Osteocyte (in vitro differentiated cells): ENCODE results near the gene NPEPL1. TPM values are rescaled to one million over a fixed set of nuclear protein-coding genes. Genes with fewer than 3 reads are reported as not detected.

ENCODE experiments used
- DNase-seq: peaks from one replicate; pipeline ENCODE4 v3.0.0; 2021; ENCODE audit warnings: mixed read lengths; ENCODE audit not compliant: unreplicated experiment; ENCODE audit errors: extremely low spot score
- H3K27ac Mint-ChIP-seq: one replicate; pipeline ENCODE4 v1.8.0; 2021; ENCODE audit warnings: mild to moderate bottlenecking, mixed read lengths; ENCODE audit not compliant: unreplicated experiment
- H3K27me3 Mint-ChIP-seq: one replicate; pipeline ENCODE4 v1.8.0; 2021; ENCODE audit warnings: mixed read lengths; ENCODE audit not compliant: unreplicated experiment
- H3K36me3 Mint-ChIP-seq: one replicate; pipeline ENCODE4 v1.8.0; 2021; ENCODE audit warnings: mixed read lengths; ENCODE audit not compliant: unreplicated experiment
- H3K4me1 Mint-ChIP-seq: one replicate; pipeline ENCODE4 v1.8.0; 2021; ENCODE audit warnings: mixed read lengths; ENCODE audit not compliant: unreplicated experiment
- H3K4me3 Mint-ChIP-seq: one replicate; pipeline ENCODE4 v1.8.0; 2021; ENCODE audit warnings: mild to moderate bottlenecking, moderate library complexity, mixed read lengths; ENCODE audit not compliant: unreplicated experiment
- H3K9me3 Mint-ChIP-seq: one replicate; pipeline ENCODE4 v1.8.0; 2021; ENCODE audit warnings: mixed read lengths; ENCODE audit not compliant: unreplicated experiment
- CTCF ChIP-seq: fragments of 200-600 bp; sonication (generic); IDR thresholded peaks from 2 replicates; pipeline ENCODE4 v1.5.0; 2021; ENCODE audit warnings: antibody characterized with exemption, mild to moderate bottlenecking, moderate library complexity
- total RNA-seq: library from RNA; stranded (reverse); gene quantifications from 2 replicates; pipeline ENCODE4 v1.2.1, GENCODE V29; 2021

Gene NPEPL1
- total RNA-seq, 1 donor from 2014 or later: 13.6 TPM

GRCh38 chr20:58763076-58763475 lies 70.5 kb downstream of the NPEPL1 start:
- Mint-ChIP-seq H3K4me1 (no peaks in the 10 kb centered on the region), H3K4me3 (no peak overlapping the region), H3K36me3 (no peaks in the 10 kb centered on the region), H3K27me3 (peaks cover 46% of the 10 kb centered on the region), H3K9me3 (no peaks in the 10 kb centered on the region), H3K27ac (no peak overlapping the region)
- no peak for TF ChIP-seq CTCF
- DNase-seq: no peak

Other genes with a start within 250 kb of the NPEPL1 start
- 2.4 and 3.1 TPM in 2 replicates for gene APCDD1L, start 177.4 kb upstream of the NPEPL1 start, total RNA-seq
- gene STX16, start 41.5 kb upstream of the NPEPL1 start, total RNA-seq: 66.9 and 67.0 TPM in 2 replicates
- gene GNAS-AS1, start 158.1 kb downstream of the NPEPL1 start, total RNA-seq: 1.5 and 2.0 TPM in 2 replicates
- gene GNAS, start 159.9 kb downstream of the NPEPL1 start, total RNA-seq: 1,150 and 1,173 TPM in 2 replicates